IMR-90 (cell line): ENCODE data around the gene FAM149A. TPM values are rescaled to one million over a fixed set of nuclear protein-coding genes. Genes with fewer than 3 reads are reported as not detected.

Experiments
- ATAC-seq: fragments of 200-7000 bp; cut with Tn5 transposase; 2 replicates; pipeline ENCODE4 v1.9.1; 2020; ENCODE audit warnings: low read depth, mild to moderate bottlenecking, moderate library complexity
- BruUV-seq: library from RNA; stranded (reverse); fragments of 400-500 nt; replicated peaks from 2 replicates; lab custom pipeline; 2021; lab: Mats Ljungman, UMichigan
- CTCF ChIA-PET: fragments of 300-600 bp; formaldehyde crosslinking; extraction: SDS; loops from one replicate; lab custom pipeline; 2021; ENCODE audit warnings: antibody characterized with exemption; lab: Yijun Ruan, JAX
- POLR2A ChIA-PET: fragments of 300-600 bp; sonication (Branson Sonifier 250); formaldehyde crosslinking; loops from one replicate; lab custom pipeline; 2022; ENCODE audit warnings: antibody characterized with exemption; ENCODE audit not compliant: unreplicated experiment; lab: Charles Lee
- DNase-seq: peaks from one replicate; pipeline ENCODE4 v3.0.0; 2013
- H2AFZ ChIP-seq: replicated peaks from 2 replicates; pipeline ENCODE3; 2013; ENCODE audit warnings: low read length, mild to moderate bottlenecking; ENCODE audit not compliant: poor library complexity
- H2AK5ac ChIP-seq: 2 replicates; pipeline ENCODE4 v1.6.1; 2013; ENCODE audit warnings: low read depth, low read length, inconsistent platforms
- H2AK9ac ChIP-seq: replicated peaks from 2 replicates; pipeline ENCODE3; 2013; ENCODE audit warnings: mild to moderate bottlenecking, low read depth, low read length, moderate library complexity; ENCODE audit not compliant: poor library complexity
- H2BK120ac ChIP-seq: 2 replicates; pipeline ENCODE4 v1.6.1; 2013; ENCODE audit warnings: low read depth, low read length, inconsistent platforms
- H2BK15ac ChIP-seq: 3 replicates; pipeline ENCODE4 v1.6.1; 2013; ENCODE audit warnings: low read depth, low read length, inconsistent platforms
- H2BK20ac ChIP-seq: 2 replicates; pipeline ENCODE4 v1.6.1; 2013; ENCODE audit warnings: low read depth, mild to moderate bottlenecking, inconsistent platforms, low read length, moderate library complexity
- H2BK5ac ChIP-seq: 2 replicates; pipeline ENCODE4 v1.6.1; 2013; ENCODE audit warnings: mild to moderate bottlenecking, low read depth, low read length, inconsistent platforms; ENCODE audit not compliant: poor library complexity, severe bottlenecking
- H3K14ac ChIP-seq: replicated peaks from 2 replicates; pipeline ENCODE4 v1.6.1; 2013; ENCODE audit warnings: low read depth, low read length, inconsistent platforms
- H3K18ac ChIP-seq: 2 replicates; pipeline ENCODE4 v1.6.1; 2013; ENCODE audit warnings: low read depth, low read length, control low read depth
- H3K23ac ChIP-seq: 2 replicates; pipeline ENCODE4 v1.6.1; 2013; ENCODE audit warnings: low read depth, low read length, inconsistent platforms
- H3K27ac ChIP-seq: 2 replicates; pipeline ENCODE4 v1.5.1; 2013; ENCODE audit warnings: mild to moderate bottlenecking, control low read depth, low read length; ENCODE audit not compliant: insufficient read depth
- H3K27me3 ChIP-seq: 2 replicates; pipeline ENCODE4 v1.6.1; 2013; ENCODE audit warnings: low read length; ENCODE audit not compliant: control insufficient read depth, insufficient read depth
- H3K36me3 ChIP-seq: 2 replicates; pipeline ENCODE4 v1.6.1; 2013; ENCODE audit warnings: low read length, mixed read lengths; ENCODE audit not compliant: control insufficient read depth, insufficient read depth
- H3K4ac ChIP-seq: 2 replicates; pipeline ENCODE4 v1.6.1; 2013; ENCODE audit warnings: low read depth, low read length, inconsistent platforms
- H3K4me1 ChIP-seq: 2 replicates; pipeline ENCODE4 v1.6.1; 2013; ENCODE audit warnings: low read length, mixed read lengths; ENCODE audit not compliant: control insufficient read depth, insufficient read depth
- H3K4me2 ChIP-seq: 2 replicates; pipeline ENCODE4 v1.6.1; 2013; ENCODE audit warnings: low read depth, mild to moderate bottlenecking, control low read depth, low read length, moderate library complexity
- H3K4me3 ChIP-seq: 2 replicates; pipeline ENCODE4 v1.5.1; 2013; ENCODE audit warnings: low read depth, mild to moderate bottlenecking, control low read depth, low read length, moderate library complexity; ENCODE audit not compliant: insufficient read depth
- H3K56ac ChIP-seq: 2 replicates; pipeline ENCODE4 v1.6.1; 2013; ENCODE audit warnings: low read length, inconsistent platforms; ENCODE audit not compliant: insufficient read depth; ENCODE audit errors: extremely low read depth
- H3K79me1 ChIP-seq, 2 experiments: 2 replicates each; pipeline ENCODE4 v1.6.1; 2013; ENCODE audit warnings: low read length in 2 of 2, inconsistent platforms in 1 of 2, low read depth in 1 of 2
- H3K9ac ChIP-seq: 2 replicates; pipeline ENCODE4 v1.6.1; 2013; ENCODE audit warnings: low read depth, low read length, control low read depth
- H3K9me1 ChIP-seq: 2 replicates; pipeline ENCODE4 v1.6.1; 2013; ENCODE audit warnings: low read length, inconsistent platforms; ENCODE audit not compliant: insufficient read depth
- H3K9me3 ChIP-seq: 2 replicates; pipeline ENCODE4 v1.6.1; 2013; ENCODE audit warnings: low read length; ENCODE audit not compliant: control insufficient read depth, insufficient read depth
- H4K20me1 ChIP-seq: 2 replicates; pipeline ENCODE4 v1.6.1; 2013; ENCODE audit warnings: low read length, inconsistent platforms; ENCODE audit not compliant: insufficient read depth
- H4K5ac ChIP-seq: 2 replicates; pipeline ENCODE4 v1.6.1; 2013; ENCODE audit warnings: mild to moderate bottlenecking, low read depth, low read length, control low read depth
- H4K8ac ChIP-seq, 2 experiments: 2 replicates each; pipeline ENCODE4 v1.6.1; 2013; ENCODE audit warnings: low read depth in 2 of 2, low read length in 2 of 2, control low read depth in 1 of 2, inconsistent platforms in 1 of 2
- H4K91ac ChIP-seq: 2 replicates; pipeline ENCODE4 v1.6.1; 2013; ENCODE audit warnings: low read depth, low read length, inconsistent platforms; ENCODE audit not compliant: insufficient read depth
- BHLHE40 ChIP-seq: fragments of 150-350 bp; IDR thresholded peaks from 2 replicates; pipeline ENCODE4 v1.6.1; 2016; ENCODE audit warnings: mild to moderate bottlenecking, low read depth, low read length
- CEBPB ChIP-seq: IDR thresholded peaks from 2 replicates; pipeline ENCODE4 v1.6.1; 2012; ENCODE audit warnings: low read depth, low read length, improper control_type of control experiment
- CHD1 ChIP-seq: IDR thresholded peaks from 2 replicates; pipeline ENCODE4 v1.6.1; 2012; ENCODE audit warnings: low read depth, low read length, improper control_type of control experiment
- FOS ChIP-seq: fragments of 150-350 bp; IDR thresholded peaks from 2 replicates; pipeline ENCODE4 v1.6.1; 2016; ENCODE audit warnings: low read depth, low read length
- MAFK ChIP-seq: IDR thresholded peaks from 2 replicates; pipeline ENCODE4 v1.6.1; 2012; ENCODE audit warnings: low read depth, low read length, improper control_type of control experiment
- MAZ ChIP-seq: IDR thresholded peaks from 2 replicates; pipeline ENCODE4 v1.6.1; 2012; ENCODE audit warnings: low read depth, mild to moderate bottlenecking, low read length, improper control_type of control experiment, moderate library complexity, borderline replicate concordance
- MXI1 ChIP-seq: IDR thresholded peaks from 2 replicates; pipeline ENCODE4 v1.6.1; 2012; ENCODE audit warnings: low read depth, mild to moderate bottlenecking, low read length, moderate library complexity, borderline replicate concordance
- NFE2L2 ChIP-seq: fragments of 150-350 bp; IDR thresholded peaks from 2 replicates; pipeline ENCODE4 v1.6.1; 2016; ENCODE audit warnings: low read depth, mild to moderate bottlenecking, low read length
- POLR2A ChIP-seq: IDR thresholded peaks from 2 replicates; pipeline ENCODE4 v1.6.1; 2012; ENCODE audit warnings: mild to moderate bottlenecking, low read depth, low read length
- RAD21 ChIP-seq: IDR thresholded peaks from 2 replicates; pipeline ENCODE4 v1.6.1; 2012; ENCODE audit warnings: low read length, improper control_type of control experiment
- RCOR1 ChIP-seq: IDR thresholded peaks from 2 replicates; pipeline ENCODE4 v1.6.1; 2012; ENCODE audit warnings: mild to moderate bottlenecking, low read length, improper control_type of control experiment; ENCODE audit not compliant: insufficient replicate concordance
- RFX5 ChIP-seq: IDR thresholded peaks from 2 replicates; pipeline ENCODE4 v1.8.0; 2012; ENCODE audit warnings: low read depth, mild to moderate bottlenecking, low read length, moderate library complexity
- SMC3 ChIP-seq: fragments of 150-350 bp; IDR thresholded peaks from 2 replicates; pipeline ENCODE4 v1.6.1; 2016; ENCODE audit warnings: low read depth, mild to moderate bottlenecking, antibody characterized with exemption, low read length, moderate library complexity
- WGBS, 2 experiments: methylation state at CpG; one replicate each; pipeline versions ENCODE4 v1.1.5 to v1.1.7; 2013; ENCODE audit warnings: missing lambda C conversion rate in 2 of 2; ENCODE audit not compliant: insufficient read length in 1 of 2; ENCODE audit errors: extremely low coverage in 2 of 2; 5-methylcytosine and 5-hydroxymethylcytosine counted together
- dilution Hi-C: fragments of 300-500 bp; cut with HindIII; formaldehyde crosslinking; loops from one replicate; pipeline ENCODE4 v1.14.3; 2018; ENCODE audit warnings: low sequenced_read_pairs; ENCODE audit not compliant: unreplicated experiment
- in situ Hi-C: fragments of 300-500 bp; cut with MboI; formaldehyde crosslinking; loops from 3 replicates; pipeline ENCODE4 v1.14.3; 2019; ENCODE audit warnings: low sequenced_read_pairs, inconsistent platforms, mixed read lengths
- intact Hi-C: fragments of 100-400 bp; cut with micrococcal nuclease; formaldehyde crosslinking; loops from 2 replicates; pipeline ENCODE4 v1.10.0; 2022
- polyA plus RNA-seq, 3 experiments: library from polyadenylated mRNA; depleted of rRNA; stranded (reverse); fragments of >200 nt; gene quantifications; 2 replicates each; pipeline ENCODE4 v1.2.3, GENCODE V29; 2012; ENCODE audit warnings: low replicate concordance in 1 of 3
- total RNA-seq: library from RNA; depleted of rRNA; stranded (reverse); fragments of >200 nt; gene quantifications from 2 replicates; pipeline ENCODE4 v1.2.3, GENCODE V29; 2012
- TF ChIP-seq, protein P1 (sequence below): fragments of 150-350 bp; IDR thresholded peaks from 2 replicates; pipeline ENCODE4 v1.6.1; 2017; ENCODE audit warnings: mild to moderate bottlenecking, antibody characterized with exemption, low read length, low read depth
- TF ChIP-seq, protein P2 (sequence below): fragments of 150-350 bp; IDR thresholded peaks from 2 replicates; pipeline ENCODE4 v1.6.1; 2016; ENCODE audit warnings: low read depth, mild to moderate bottlenecking, low read length, moderate library complexity, borderline replicate concordance
- TF ChIP-seq, protein P3 (sequence below): conservative IDR thresholded peaks from 2 replicates; pipeline ENCODE4 v1.5.1; 2012; ENCODE audit warnings: mild to moderate bottlenecking, low read depth, low read length, improper control_type of control experiment

FAM149A gene
- total and polyA plus RNA-seq, 2 of the 4 experiments (the other 2 are of a cell fraction), result 0.54 to 0.70 TPM

DNA sequence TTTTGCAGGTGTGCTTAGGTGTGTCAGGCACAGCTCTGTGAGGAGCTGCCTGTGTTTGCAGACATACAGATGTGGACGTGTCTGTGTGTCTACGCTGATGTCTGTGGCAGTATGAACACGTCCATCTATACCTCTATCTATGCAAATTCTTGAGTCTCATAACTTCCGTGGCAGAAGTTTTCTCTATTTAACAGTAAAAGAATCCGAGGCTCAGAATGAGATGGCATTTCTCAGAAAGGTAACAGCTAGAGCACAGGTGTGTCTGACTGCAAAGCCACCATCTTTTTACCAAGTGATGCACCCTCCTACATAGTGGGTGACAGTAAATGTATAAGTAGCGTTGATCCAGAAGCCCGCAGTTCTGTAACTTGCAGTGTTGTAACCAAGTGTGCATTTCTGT, 47.0 kb downstream of the FAM149A start:
- TF ChIP-seq CEBPB, result no peak
- TF ChIP-seq SMC3, result no peak
- TF ChIP-seq, protein P1, sequence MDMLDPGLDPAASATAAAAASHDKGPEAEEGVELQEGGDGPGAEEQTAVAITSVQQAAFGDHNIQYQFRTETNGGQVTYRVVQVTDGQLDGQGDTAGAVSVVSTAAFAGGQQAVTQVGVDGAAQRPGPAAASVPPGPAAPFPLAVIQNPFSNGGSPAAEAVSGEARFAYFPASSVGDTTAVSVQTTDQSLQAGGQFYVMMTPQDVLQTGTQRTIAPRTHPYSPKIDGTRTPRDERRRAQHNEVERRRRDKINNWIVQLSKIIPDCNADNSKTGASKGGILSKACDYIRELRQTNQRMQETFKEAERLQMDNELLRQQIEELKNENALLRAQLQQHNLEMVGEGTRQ, result no peak
- TF ChIP-seq RCOR1, result no peak
- TF ChIP-seq CHD1, result no peak
- TF ChIP-seq, protein P2, sequence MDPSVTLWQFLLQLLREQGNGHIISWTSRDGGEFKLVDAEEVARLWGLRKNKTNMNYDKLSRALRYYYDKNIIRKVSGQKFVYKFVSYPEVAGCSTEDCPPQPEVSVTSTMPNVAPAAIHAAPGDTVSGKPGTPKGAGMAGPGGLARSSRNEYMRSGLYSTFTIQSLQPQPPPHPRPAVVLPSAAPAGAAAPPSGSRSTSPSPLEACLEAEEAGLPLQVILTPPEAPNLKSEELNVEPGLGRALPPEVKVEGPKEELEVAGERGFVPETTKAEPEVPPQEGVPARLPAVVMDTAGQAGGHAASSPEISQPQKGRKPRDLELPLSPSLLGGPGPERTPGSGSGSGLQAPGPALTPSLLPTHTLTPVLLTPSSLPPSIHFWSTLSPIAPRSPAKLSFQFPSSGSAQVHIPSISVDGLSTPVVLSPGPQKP, result no peak
- TF ChIP-seq RAD21, result no peak
- no peak for TF ChIP-seq NFE2L2
- no peak for TF ChIP-seq MXI1
- no peak for TF ChIP-seq RFX5
- no peak for TF ChIP-seq MAFK
- no peak for TF ChIP-seq FOS
- TF ChIP-seq MAZ, result no peak
- TF ChIP-seq POLR2A, result no peak
- no peak for TF ChIP-seq BHLHE40
- TF ChIP-seq, protein P3, sequence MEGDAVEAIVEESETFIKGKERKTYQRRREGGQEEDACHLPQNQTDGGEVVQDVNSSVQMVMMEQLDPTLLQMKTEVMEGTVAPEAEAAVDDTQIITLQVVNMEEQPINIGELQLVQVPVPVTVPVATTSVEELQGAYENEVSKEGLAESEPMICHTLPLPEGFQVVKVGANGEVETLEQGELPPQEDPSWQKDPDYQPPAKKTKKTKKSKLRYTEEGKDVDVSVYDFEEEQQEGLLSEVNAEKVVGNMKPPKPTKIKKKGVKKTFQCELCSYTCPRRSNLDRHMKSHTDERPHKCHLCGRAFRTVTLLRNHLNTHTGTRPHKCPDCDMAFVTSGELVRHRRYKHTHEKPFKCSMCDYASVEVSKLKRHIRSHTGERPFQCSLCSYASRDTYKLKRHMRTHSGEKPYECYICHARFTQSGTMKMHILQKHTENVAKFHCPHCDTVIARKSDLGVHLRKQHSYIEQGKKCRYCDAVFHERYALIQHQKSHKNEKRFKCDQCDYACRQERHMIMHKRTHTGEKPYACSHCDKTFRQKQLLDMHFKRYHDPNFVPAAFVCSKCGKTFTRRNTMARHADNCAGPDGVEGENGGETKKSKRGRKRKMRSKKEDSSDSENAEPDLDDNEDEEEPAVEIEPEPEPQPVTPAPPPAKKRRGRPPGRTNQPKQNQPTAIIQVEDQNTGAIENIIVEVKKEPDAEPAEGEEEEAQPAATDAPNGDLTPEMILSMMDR, result no peak
- Histone ChIP-seq H3K14ac (no peak overlapping the region), H2BK120ac (no peak overlapping the region), H2AK5ac (no peak overlapping the region), H2AK9ac (no peak overlapping the region), H2AFZ (no peak overlapping the region), H3K9me1 (no peaks in the 10 kb centered on the region), H3K4me3 (no peak overlapping the region), H3K4me2 (no peak overlapping the region), H3K9ac (no peak overlapping the region), H3K4ac (no peak overlapping the region), H3K79me1 (no peaks in the 10 kb centered on the region), H3K27me3 (no peaks in the 10 kb centered on the region), H4K8ac (no peak overlapping the region), H4K20me1 (no peaks in the 10 kb centered on the region), H3K36me3 (no peaks in the 10 kb centered on the region), H3K27ac (no peak overlapping the region), H3K18ac (no peak overlapping the region), H3K23ac (no peak overlapping the region), H2BK20ac (no peak overlapping the region), H4K91ac (no peak overlapping the region), H3K4me1 (no peaks in the 10 kb centered on the region), H4K5ac (no peak overlapping the region), H2BK5ac (no peak overlapping the region), H3K9me3 (no peaks in the 10 kb centered on the region), H3K56ac (no peak overlapping the region), H2BK15ac (no peak overlapping the region)
- DNase-seq (no peak), ATAC-seq (no peak)
- WGBS, 2 experiments, result no CpG with 5 or more reads among the region's 7 CpGs
- POLR2A ChIA-PET, result no interaction called here
- dilution Hi-C loops, result no loop called here
- CTCF ChIA-PET, result no interaction called here
- intact Hi-C loops, result no loop called here
- no TSS peak for BruUV-seq
- in situ Hi-C loops, result no loop called here
